Activated naive CD8-positive, alpha-beta T cell treated with anti-CD3 and anti-CD28 coated beads for 36 hours (primary cell): ENCODE results near the gene ORAI1. TPM values are rescaled to one million over a fixed set of nuclear protein-coding genes. Genes with fewer than 3 reads are reported as not detected.

Source experiments
- DNase-seq: peaks from one replicate; pipeline ENCODE4 v3.0.0; 2021
- H3K27ac Mint-ChIP-seq: one replicate; pipeline ENCODE4 v1.8.0; 2022; ENCODE audit warnings: mild to moderate bottlenecking, moderate library complexity, mixed read lengths
- H3K27me3 Mint-ChIP-seq: one replicate; pipeline ENCODE4 v1.8.0; 2022; ENCODE audit warnings: mild to moderate bottlenecking, mixed read lengths
- H3K36me3 Mint-ChIP-seq: one replicate; pipeline ENCODE4 v1.8.0; 2021; ENCODE audit warnings: mild to moderate bottlenecking, mixed read lengths
- H3K4me1 Mint-ChIP-seq: one replicate; pipeline ENCODE4 v1.8.0; 2021; ENCODE audit warnings: mixed read lengths
- H3K4me3 Mint-ChIP-seq: one replicate; pipeline ENCODE4 v1.8.0; 2022; ENCODE audit warnings: mild to moderate bottlenecking, moderate library complexity, mixed read lengths
- H3K9me3 Mint-ChIP-seq: one replicate; pipeline ENCODE4 v1.8.0; 2022; ENCODE audit warnings: mixed read lengths
- total RNA-seq, 2 experiments: library from RNA; stranded (reverse); gene quantifications; one replicate each; pipeline ENCODE4 v1.2.3, GENCODE V29; 2021

The ORAI1 gene
- total RNA-seq, 2 experiments from 2014 or later = 44.0 to 44.4 TPM

GRCh38 chr12:121590476-121591143, 35.7 kb upstream of the ORAI1 start:
- peak overlapping the region; percentile 83 for H3K4me3 Mint-ChIP-seq
- no peaks in the 10 kb centered on the region for H3K36me3 Mint-ChIP-seq
- DNase-seq = peak; percentile 74
- H3K9me3 Mint-ChIP-seq = no peaks in the 10 kb centered on the region
- H3K27me3 Mint-ChIP-seq = no peaks in the 10 kb centered on the region
- H3K27ac Mint-ChIP-seq = peak overlapping the region; percentile 97
- H3K4me1 Mint-ChIP-seq = peaks cover 24% of the 10 kb centered on the region

GRCh38 chr12:121592320-121592719, 34.0 kb upstream of the ORAI1 start:
- Mint-ChIP-seq H3K9me3 (no peaks in the 10 kb centered on the region), H3K36me3 (no peaks in the 10 kb centered on the region), H3K27me3 (no peaks in the 10 kb centered on the region), H3K4me3 (no peak overlapping the region), H3K4me1 (peaks cover 24% of the 10 kb centered on the region), H3K27ac (peak overlapping the region; percentile 68)
- no peak for DNase-seq

- DNase-seq = no peak
- H3K9me3 Mint-ChIP-seq = no peaks in the 10 kb centered on the region
- no peaks in the 10 kb centered on the region for H3K36me3 Mint-ChIP-seq
- no peaks in the 10 kb centered on the region for H3K27me3 Mint-ChIP-seq
- no peak overlapping the region for H3K27ac Mint-ChIP-seq
- H3K4me1 Mint-ChIP-seq = peaks cover 16% of the 10 kb centered on the region
- no peak overlapping the region for H3K4me3 Mint-ChIP-seq
These were observed 30.8 kb upstream of the ORAI1 start for GRCh38 chr12:121595520-121595919.

GRCh38 chr12:121596526-121596925, 29.8 kb upstream of the ORAI1 start:
- Mint-ChIP-seq H3K9me3 (no peaks in the 10 kb centered on the region), H3K4me1 (peaks cover 8% of the 10 kb centered on the region), H3K36me3 (no peaks in the 10 kb centered on the region), H3K27ac (no peak overlapping the region), H3K27me3 (no peaks in the 10 kb centered on the region), H3K4me3 (no peak overlapping the region)
- no peak for DNase-seq

GRCh38 chr12:121600702-121601336, 25.5 kb upstream of the ORAI1 start:
- Mint-ChIP-seq H3K27ac (no peak overlapping the region), H3K4me3 (no peak overlapping the region), H3K36me3 (no peaks in the 10 kb centered on the region), H3K4me1 (no peaks in the 10 kb centered on the region), H3K27me3 (no peaks in the 10 kb centered on the region), H3K9me3 (no peaks in the 10 kb centered on the region)
- DNase-seq = no peak

GRCh38 chr12:121602766-121603165, 23.6 kb upstream of the ORAI1 start:
- Mint-ChIP-seq H3K36me3 (no peaks in the 10 kb centered on the region), H3K4me3 (no peak overlapping the region), H3K27me3 (no peaks in the 10 kb centered on the region)

GRCh38 chr12:121603581-121603980, 22.7 kb upstream of the ORAI1 start:
- no peak overlapping the region for H3K4me3 Mint-ChIP-seq
- no peaks in the 10 kb centered on the region for H3K36me3 Mint-ChIP-seq
- no peaks in the 10 kb centered on the region for H3K27me3 Mint-ChIP-seq
- DNase-seq = no peak
- no peak overlapping the region for H3K27ac Mint-ChIP-seq
- H3K9me3 Mint-ChIP-seq = no peaks in the 10 kb centered on the region
- no peaks in the 10 kb centered on the region for H3K4me1 Mint-ChIP-seq

More at GRCh38 chr12:121602766-121603165, 23.6 kb upstream of the ORAI1 start:
- H3K4me1 Mint-ChIP-seq = no peaks in the 10 kb centered on the region
- no peak for DNase-seq
- no peaks in the 10 kb centered on the region for H3K9me3 Mint-ChIP-seq
- H3K27ac Mint-ChIP-seq = no peak overlapping the region

- Mint-ChIP-seq H3K36me3 (no peaks in the 10 kb centered on the region), H3K4me3 (no peak overlapping the region), H3K9me3 (no peaks in the 10 kb centered on the region), H3K27ac (no peak overlapping the region), H3K4me1 (no peaks in the 10 kb centered on the region), H3K27me3 (no peaks in the 10 kb centered on the region)
- DNase-seq = no peak
These were observed 18.0 kb upstream of the ORAI1 start for GRCh38 chr12:121608301-121608700.

GRCh38 chr12:121610239-121611149, 15.8 kb upstream of the ORAI1 start:
- H3K4me3 Mint-ChIP-seq = no peak overlapping the region
- H3K27me3 Mint-ChIP-seq = no peaks in the 10 kb centered on the region
- H3K27ac Mint-ChIP-seq = no peak overlapping the region
- H3K4me1 Mint-ChIP-seq = peaks cover 3% of the 10 kb centered on the region
- H3K36me3 Mint-ChIP-seq = peaks cover 2% of the 10 kb centered on the region
- H3K9me3 Mint-ChIP-seq = no peaks in the 10 kb centered on the region
- no peak for DNase-seq

GRCh38 chr12:121611306-121611705, 15.0 kb upstream of the ORAI1 start:
- no peak overlapping the region for H3K27ac Mint-ChIP-seq
- no peak overlapping the region for H3K4me3 Mint-ChIP-seq
- H3K36me3 Mint-ChIP-seq = peaks cover 2% of the 10 kb centered on the region
- H3K4me1 Mint-ChIP-seq = peaks cover 3% of the 10 kb centered on the region
- DNase-seq = no peak
- H3K9me3 Mint-ChIP-seq = no peaks in the 10 kb centered on the region
- no peaks in the 10 kb centered on the region for H3K27me3 Mint-ChIP-seq

- Mint-ChIP-seq H3K27ac (no peak overlapping the region), H3K4me3 (no peak overlapping the region)
- DNase-seq = no peak
These were observed 12.9 kb upstream of the ORAI1 start for GRCh38 chr12:121613462-121613861.

GRCh38 chr12:121614872-121615467, 11.4 kb upstream of the ORAI1 start:
- Mint-ChIP-seq H3K27ac (no peak overlapping the region), H3K9me3 (no peaks in the 10 kb centered on the region), H3K36me3 (peaks cover 2% of the 10 kb centered on the region)

More at GRCh38 chr12:121613462-121613861, 12.9 kb upstream of the ORAI1 start:
- no peaks in the 10 kb centered on the region for H3K9me3 Mint-ChIP-seq
- H3K36me3 Mint-ChIP-seq = peaks cover 2% of the 10 kb centered on the region
- peaks cover 3% of the 10 kb centered on the region for H3K4me1 Mint-ChIP-seq
- H3K27me3 Mint-ChIP-seq = no peaks in the 10 kb centered on the region

GRCh38 chr12:121618659-121619233, 7.6 kb upstream of the ORAI1 start:
- Mint-ChIP-seq H3K9me3 (no peaks in the 10 kb centered on the region), H3K27me3 (no peaks in the 10 kb centered on the region), H3K27ac (no peak overlapping the region), H3K4me3 (no peak overlapping the region), H3K4me1 (peaks cover 3% of the 10 kb centered on the region), H3K36me3 (peaks cover 2% of the 10 kb centered on the region)
- DNase-seq = no peak

More at GRCh38 chr12:121614872-121615467, 11.4 kb upstream of the ORAI1 start:
- H3K4me3 Mint-ChIP-seq = no peak overlapping the region
- H3K4me1 Mint-ChIP-seq = peaks cover 3% of the 10 kb centered on the region
- H3K27me3 Mint-ChIP-seq = no peaks in the 10 kb centered on the region
- DNase-seq = no peak

GRCh38 chr12:121620333-121620891, 5.9 kb upstream of the ORAI1 start:
- no peaks in the 10 kb centered on the region for H3K9me3 Mint-ChIP-seq
- H3K4me3 Mint-ChIP-seq = no peak overlapping the region
- H3K27ac Mint-ChIP-seq = no peak overlapping the region
- peaks cover 7% of the 10 kb centered on the region for H3K4me1 Mint-ChIP-seq
- no peak for DNase-seq
- no peaks in the 10 kb centered on the region for H3K36me3 Mint-ChIP-seq
- H3K27me3 Mint-ChIP-seq = no peaks in the 10 kb centered on the region
